Trophoblast cell (in vitro differentiated cells and primary cell): ENCODE measurements around the gene DUSP9.

ENCODE experiments used
- DNase-seq, 2 donors: peaks; one replicate each; pipeline ENCODE4 v3.0.0-alpha.2; 2016
- H2AFZ ChIP-seq: 2 replicates; pipeline ENCODE4 v1.6.1; 2013; ENCODE audit warnings: low read length, moderate library complexity, mild to moderate bottlenecking; ENCODE audit not compliant: insufficient read depth, poor library complexity
- H2AK5ac ChIP-seq: 2 replicates; pipeline ENCODE4 v1.6.1; 2013; ENCODE audit warnings: mild to moderate bottlenecking, low read length
- H2BK120ac ChIP-seq: 2 replicates; pipeline ENCODE4 v1.6.1; 2013; ENCODE audit warnings: low read length, mild to moderate bottlenecking, moderate library complexity; ENCODE audit not compliant: insufficient read depth, poor library complexity
- H2BK12ac ChIP-seq: 2 replicates; pipeline ENCODE4 v1.6.1; 2013; ENCODE audit warnings: mild to moderate bottlenecking, low read length, moderate library complexity
- H2BK5ac ChIP-seq: 2 replicates; pipeline ENCODE4 v1.6.1; 2013; ENCODE audit warnings: low read length, low read depth, moderate library complexity, mild to moderate bottlenecking; ENCODE audit not compliant: poor library complexity
- H3K14ac ChIP-seq: 2 replicates; pipeline ENCODE4 v1.6.1; 2013; ENCODE audit warnings: mild to moderate bottlenecking, low read length
- H3K18ac ChIP-seq: 2 replicates; pipeline ENCODE4 v1.6.1; 2013; ENCODE audit warnings: mild to moderate bottlenecking, low read length
- H3K23ac ChIP-seq: 2 replicates; pipeline ENCODE4 v1.6.1; 2013; ENCODE audit warnings: low read length
- H3K27ac ChIP-seq: 2 replicates; pipeline ENCODE4 v1.5.1; 2013; ENCODE audit warnings: low read depth, mild to moderate bottlenecking, inconsistent platforms, low read length, moderate library complexity
- H3K27me3 ChIP-seq: 2 replicates; pipeline ENCODE4 v1.6.1; 2013; ENCODE audit warnings: inconsistent platforms, mild to moderate bottlenecking, low read length, moderate library complexity; ENCODE audit not compliant: insufficient read depth
- H3K36me3 ChIP-seq, 2 experiments: 1 replicate in 1 of 2; 2 replicates in 1 of 2; pipeline ENCODE4 v1.6.1; 2013; ENCODE audit warnings: low read length in 2 of 2, mild to moderate bottlenecking in 2 of 2, moderate library complexity in 1 of 2; ENCODE audit not compliant: insufficient read depth in 2 of 2, control insufficient read depth in 1 of 2
- H3K4ac ChIP-seq: 2 replicates; pipeline ENCODE4 v1.6.1; 2013; ENCODE audit warnings: low read depth, mild to moderate bottlenecking, low read length, moderate library complexity
- H3K4me1 ChIP-seq, 2 experiments: 1 replicate in 1 of 2; 2 replicates in 1 of 2; pipeline ENCODE4 v1.6.1; 2013; ENCODE audit warnings: low read length in 2 of 2, mild to moderate bottlenecking in 2 of 2, moderate library complexity in 1 of 2; ENCODE audit not compliant: insufficient read depth in 2 of 2, control insufficient read depth in 1 of 2
- H3K4me2 ChIP-seq: 2 replicates; pipeline ENCODE4 v1.6.1; 2013; ENCODE audit warnings: inconsistent platforms, mild to moderate bottlenecking, low read length, moderate library complexity
- H3K4me3 ChIP-seq: 2 replicates; pipeline ENCODE4 v1.5.1; 2013; ENCODE audit warnings: mild to moderate bottlenecking, low read depth, low read length, inconsistent platforms
- H3K79me1 ChIP-seq: one replicate; pipeline ENCODE4 v1.6.1; 2013; ENCODE audit warnings: low read length
- H3K79me2 ChIP-seq: 2 replicates; pipeline ENCODE4 v1.6.1; 2013; ENCODE audit warnings: low read length, mild to moderate bottlenecking; ENCODE audit not compliant: control insufficient read depth, insufficient read depth, poor library complexity
- H3K9ac ChIP-seq: 2 replicates; pipeline ENCODE4 v1.6.1; 2013; ENCODE audit warnings: mild to moderate bottlenecking, low read length
- H3K9me3 ChIP-seq: 2 replicates; pipeline ENCODE4 v1.6.1; 2013; ENCODE audit warnings: low read depth, mild to moderate bottlenecking, control low read depth, inconsistent platforms, low read length; ENCODE audit not compliant: insufficient read depth
- H4K12ac ChIP-seq: 2 replicates; pipeline ENCODE4 v1.6.1; 2013; ENCODE audit warnings: low read depth, mild to moderate bottlenecking, low read length, moderate library complexity
- H4K8ac ChIP-seq: 2 replicates; pipeline ENCODE4 v1.6.1; 2013; ENCODE audit warnings: low read depth, mild to moderate bottlenecking, low read length, moderate library complexity
- H4K91ac ChIP-seq: one replicate; pipeline ENCODE4 v1.6.1; 2013; ENCODE audit warnings: low read depth, mild to moderate bottlenecking, low read length, moderate library complexity
- WGBS: extraction: QIAGEN DNeasy Blood & Tissue Kit; methylation state at CpG from one replicate; pipeline ENCODE4 v1.1.7; 2013; ENCODE audit warnings: missing lambda C conversion rate; ENCODE audit not compliant: insufficient read length, insufficient coverage; ENCODE audit errors: extremely low coverage; 5-methylcytosine and 5-hydroxymethylcytosine counted together

The DUSP9 gene

DNA sequence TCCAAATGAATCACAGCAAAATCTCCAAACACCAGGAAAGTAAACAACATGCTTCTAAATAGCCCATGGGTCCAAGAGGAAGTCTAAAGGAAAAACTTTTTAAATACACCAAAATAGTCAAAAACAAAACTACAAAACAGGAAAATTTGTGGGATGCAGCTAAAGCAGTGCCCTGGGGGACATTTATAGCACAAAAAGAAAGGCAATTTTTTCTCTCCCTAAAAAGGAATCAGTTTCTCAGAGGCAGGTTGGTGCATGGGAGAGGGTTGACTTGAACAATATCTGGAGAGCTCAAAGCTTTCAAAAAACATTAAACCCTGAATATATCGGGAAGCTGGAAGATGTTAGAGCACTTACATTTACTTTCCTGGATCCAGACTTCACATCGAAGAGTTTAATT, 15.7 kb upstream of the DUSP9 start:
- Histone ChIP-seq H3K14ac (no peak overlapping the region), H3K18ac (no peak overlapping the region), H3K23ac (no peak overlapping the region), H3K4me2 (no peak overlapping the region), H3K27me3 (no peaks in the 10 kb centered on the region), H4K12ac (no peak overlapping the region), H2AK5ac (no peak overlapping the region), H4K8ac (no peak overlapping the region), H3K4me1 (no peaks in the 10 kb centered on the region), H3K4ac (no peak overlapping the region), H3K36me3 (no peaks in the 10 kb centered on the region), H3K79me2 (no peaks in the 10 kb centered on the region), H2BK5ac (no peak overlapping the region), H3K27ac (no peak overlapping the region), H3K9me3 (peaks cover 2% of the 10 kb centered on the region), H4K91ac (no peak overlapping the region), H3K9ac (no peak overlapping the region), H2BK120ac (no peak overlapping the region), H3K4me3 (no peak overlapping the region), H2AFZ (no peak overlapping the region), H2BK12ac (no peak overlapping the region), H3K79me1 (no peaks in the 10 kb centered on the region)
- WGBS: no CpG with 5 or more reads among the region's 2 CpGs
- no peak for DNase-seq

DNA sequence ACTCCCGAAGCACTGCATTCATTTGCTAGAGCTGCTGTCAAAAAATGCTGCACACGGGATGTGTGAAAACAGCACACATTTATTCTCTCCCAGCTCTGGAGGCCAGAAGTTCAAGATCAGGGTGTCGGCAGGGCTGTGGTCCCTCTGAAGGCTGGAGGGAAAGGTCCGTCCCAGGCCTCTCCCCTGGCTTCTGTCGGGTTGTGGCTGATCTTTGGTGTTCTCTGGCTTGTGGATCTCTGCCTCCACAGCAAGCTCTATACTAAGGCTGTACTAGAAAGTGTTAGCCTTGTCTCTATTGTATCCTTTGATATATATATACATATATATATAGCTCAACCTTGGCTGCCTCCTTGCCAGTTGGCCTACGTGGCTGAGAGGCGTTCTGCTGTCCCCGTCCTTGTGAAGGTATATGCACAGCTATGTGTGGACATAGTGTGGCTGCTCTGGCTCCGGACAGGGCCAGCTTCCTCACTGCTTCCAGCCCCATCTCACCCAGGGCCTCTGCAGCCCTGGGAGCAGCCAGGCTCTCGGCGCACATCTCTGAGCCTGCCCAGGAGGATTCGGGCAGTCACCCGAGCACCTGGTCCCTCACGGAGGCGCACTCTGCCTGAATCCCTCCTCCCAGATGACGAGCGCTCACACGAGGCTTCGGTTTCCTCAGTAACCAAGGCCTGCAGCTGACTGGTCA, 15.0 kb upstream of the DUSP9 start:
- Histone ChIP-seq H3K36me3 (no peaks in the 10 kb centered on the region), H2BK5ac (no peak overlapping the region), H3K79me1 (no peaks in the 10 kb centered on the region), H3K4me1 (no peaks in the 10 kb centered on the region), H4K91ac (no peak overlapping the region), H3K9ac (no peak overlapping the region), H3K27ac (no peak overlapping the region), H3K4me3 (no peak overlapping the region), H2AFZ (no peak overlapping the region), H3K14ac (no peak overlapping the region), H3K79me2 (no peaks in the 10 kb centered on the region), H3K18ac (no peak overlapping the region), H3K9me3 (peaks cover 2% of the 10 kb centered on the region), H3K4ac (no peak overlapping the region), H4K8ac (no peak overlapping the region), H3K23ac (no peak overlapping the region), H2AK5ac (no peak overlapping the region), H2BK12ac (no peak overlapping the region), H2BK120ac (no peak overlapping the region), H4K12ac (no peak overlapping the region), H3K4me2 (no peak overlapping the region), H3K27me3 (no peaks in the 10 kb centered on the region)
- DNase-seq: no peak
- no CpG with 5 or more reads among the region's 19 CpGs for WGBS

DNA sequence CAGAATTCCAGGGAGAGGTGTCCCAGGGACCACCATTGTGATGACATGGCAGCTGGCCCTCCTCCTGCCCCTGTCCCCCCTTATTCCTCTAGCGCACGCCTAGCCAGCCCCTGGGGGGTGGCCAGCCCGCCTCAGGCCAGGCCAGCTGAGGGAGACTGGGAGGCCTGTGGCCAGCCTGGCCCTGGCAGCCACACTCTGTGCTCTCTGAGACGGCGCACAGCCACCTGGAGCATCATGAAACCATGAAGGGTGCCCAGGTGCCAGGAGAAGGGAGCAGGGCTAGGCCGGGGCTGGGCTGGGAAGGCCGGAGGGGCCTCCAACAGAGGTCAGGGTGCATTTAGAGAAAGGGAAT, 14.4 kb upstream of the DUSP9 start:
- no CpG with 5 or more reads among the region's 7 CpGs for WGBS

DNA sequence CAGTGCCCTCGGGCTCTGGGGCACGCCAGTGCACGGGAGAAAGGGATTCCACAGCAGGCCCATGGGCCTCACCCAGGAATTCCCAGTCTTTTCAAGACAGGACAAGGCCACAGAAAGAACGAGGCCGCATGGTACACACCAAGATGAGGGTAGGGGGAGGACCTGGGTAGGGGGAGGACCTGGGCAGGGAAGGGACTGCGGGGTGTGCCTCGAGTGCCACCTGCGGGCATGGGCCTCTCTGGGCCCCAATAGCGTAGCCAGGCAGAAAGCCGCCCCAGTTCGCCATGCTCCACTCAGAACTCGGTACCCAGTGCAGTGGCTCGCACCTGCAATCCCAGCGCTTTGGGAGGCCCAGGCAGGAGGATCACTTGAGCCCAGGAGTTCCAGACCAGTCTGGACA, 14.0 kb upstream of the DUSP9 start:
- no peak overlapping the region for H2BK120ac ChIP-seq
- H3K14ac ChIP-seq: no peak overlapping the region
- no peak overlapping the region for H4K91ac ChIP-seq
- H3K4me2 ChIP-seq: no peak overlapping the region
- no peak overlapping the region for H3K18ac ChIP-seq
- WGBS: no CpG with 5 or more reads among the region's 14 CpGs
- H3K4ac ChIP-seq: no peak overlapping the region
- no peaks in the 10 kb centered on the region for H3K27me3 ChIP-seq
- no peaks in the 10 kb centered on the region for H3K4me1 ChIP-seq
- no peak for DNase-seq
- no peaks in the 10 kb centered on the region for H3K36me3 ChIP-seq
- H3K4me3 ChIP-seq: no peak overlapping the region
- H2BK5ac ChIP-seq: no peak overlapping the region
- H3K79me1 ChIP-seq: no peaks in the 10 kb centered on the region
- H2BK12ac ChIP-seq: no peak overlapping the region
- no peak overlapping the region for H3K27ac ChIP-seq
- no peak overlapping the region for H2AK5ac ChIP-seq
- H3K9ac ChIP-seq: no peak overlapping the region
- H2AFZ ChIP-seq: no peak overlapping the region
- no peak overlapping the region for H3K23ac ChIP-seq
- H3K79me2 ChIP-seq: no peaks in the 10 kb centered on the region
- H4K12ac ChIP-seq: no peak overlapping the region
- no peak overlapping the region for H4K8ac ChIP-seq
- H3K9me3 ChIP-seq: peaks cover 2% of the 10 kb centered on the region

More for the DNA sequence above, 14.4 kb upstream of the DUSP9 start:
- no peaks in the 10 kb centered on the region for H3K4me1 ChIP-seq
- H3K23ac ChIP-seq: no peak overlapping the region
- H3K9ac ChIP-seq: no peak overlapping the region
- no peak overlapping the region for H3K4me3 ChIP-seq
- H3K27ac ChIP-seq: no peak overlapping the region
- H3K79me2 ChIP-seq: no peaks in the 10 kb centered on the region
- H3K14ac ChIP-seq: no peak overlapping the region
- H2AK5ac ChIP-seq: no peak overlapping the region
- H2BK12ac ChIP-seq: no peak overlapping the region
- H3K27me3 ChIP-seq: no peaks in the 10 kb centered on the region
- H2BK5ac ChIP-seq: no peak overlapping the region
- no peak overlapping the region for H3K4me2 ChIP-seq
- H2BK120ac ChIP-seq: no peak overlapping the region
- no peaks in the 10 kb centered on the region for H3K79me1 ChIP-seq
- no peak overlapping the region for H4K91ac ChIP-seq
- H3K9me3 ChIP-seq: peaks cover 2% of the 10 kb centered on the region
- H3K18ac ChIP-seq: no peak overlapping the region
- no peak overlapping the region for H4K8ac ChIP-seq
- DNase-seq: no peak
- H3K36me3 ChIP-seq: no peaks in the 10 kb centered on the region
- H2AFZ ChIP-seq: no peak overlapping the region
- no peak overlapping the region for H4K12ac ChIP-seq
- no peak overlapping the region for H3K4ac ChIP-seq
